Measurements from ENCODE around the gene ERVH48-1.
"Not testable (repeated sequence)": the region's sequence is repeated elsewhere in the genome, so short reads cannot be mapped to it uniquely, and the experiment has no call there.

ERVH48-1 gene

DNA sequence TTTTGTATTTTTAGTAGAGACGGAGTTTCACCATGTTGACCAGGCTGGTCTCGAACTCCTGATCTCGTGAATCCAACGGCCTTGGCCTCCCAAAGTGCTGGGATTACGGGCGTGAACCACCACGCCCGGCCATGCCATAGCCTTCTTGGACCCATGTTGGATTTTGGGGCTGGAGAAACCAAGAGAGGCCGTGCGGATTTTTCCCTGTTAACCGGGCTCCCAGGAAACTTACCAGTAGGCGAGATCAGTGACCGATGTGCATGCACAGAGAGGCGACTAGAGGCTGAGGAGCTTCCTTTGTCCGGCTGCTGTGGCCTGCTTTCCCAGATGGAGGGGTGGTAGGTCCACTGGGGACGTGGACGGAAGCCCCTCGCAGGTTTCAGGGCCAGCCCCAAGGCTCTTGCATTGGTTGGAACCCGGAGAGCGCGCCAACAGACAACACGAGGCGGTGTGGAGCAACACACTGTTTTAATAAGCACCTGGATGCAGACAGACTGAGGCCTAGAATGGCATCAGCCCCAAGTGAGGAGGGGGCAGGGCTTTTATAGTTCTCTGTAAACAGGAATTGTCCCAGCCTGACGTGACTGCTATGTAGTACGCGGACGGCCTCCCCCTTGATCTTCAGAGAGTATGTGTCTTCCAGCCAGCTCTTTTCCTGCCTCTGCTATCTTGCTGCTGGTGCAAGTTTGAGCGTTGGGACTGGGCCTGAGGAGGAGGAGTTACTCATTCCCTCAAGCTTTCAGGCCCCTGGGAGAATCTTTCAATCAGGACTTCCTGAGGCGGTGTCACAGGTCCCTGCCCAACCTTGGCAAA lies at the start of gene ERVH48-1:
TSS of gene ERVH48-1 (minus strand) at position 517 of the 813 bp plus-strand sequence. CDS start 6,624 bp downstream, outside the sequence.
- DNase-seq = no peak

DNA sequence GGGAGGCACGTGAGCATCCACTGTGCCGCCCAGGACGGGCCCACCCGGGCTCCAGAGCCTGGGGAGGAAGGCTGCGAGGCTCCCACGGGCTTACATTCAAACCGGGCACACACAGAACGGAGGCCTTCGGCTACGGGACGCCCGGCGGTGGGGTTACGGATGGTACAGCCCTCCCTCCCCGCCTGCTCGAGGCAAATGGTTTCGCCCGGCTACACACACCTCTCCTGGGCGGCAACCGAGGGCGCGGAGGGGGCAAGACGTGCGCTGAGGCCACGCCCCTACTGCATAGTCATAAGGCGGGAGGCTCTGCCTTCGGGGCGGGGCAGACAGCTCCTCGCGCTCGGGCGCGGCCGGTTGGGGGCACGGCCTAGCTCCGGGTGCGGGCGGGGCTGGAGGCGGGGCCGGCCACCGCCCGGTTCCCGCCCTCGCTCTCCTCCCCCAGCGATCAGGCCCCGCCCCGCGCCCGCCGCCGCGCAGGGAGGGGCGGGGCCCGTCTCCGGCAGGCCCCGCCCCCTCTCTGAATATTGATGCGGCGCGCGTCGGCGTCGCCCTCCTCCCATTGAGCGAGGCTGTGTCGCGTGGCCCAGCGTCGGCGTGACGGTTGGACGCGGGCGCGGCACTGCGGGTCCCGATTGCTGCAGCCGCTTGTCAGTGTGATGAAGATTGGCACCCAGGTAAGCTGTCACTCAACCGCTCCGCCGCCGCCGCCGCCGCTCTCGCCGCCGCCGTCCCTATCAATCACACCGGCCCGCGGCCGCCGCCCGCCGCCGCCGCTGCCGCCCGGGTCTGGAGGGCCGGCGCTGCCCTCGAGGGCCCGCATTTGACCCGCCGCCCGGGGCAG lies 48.8 kb upstream of the ERVH48-1 start, which contains the start of gene PKNOX1:
TSS of gene PKNOX1 (plus strand) at position 572 of the 841 bp plus-strand sequence. CDS start 29,820 bp downstream, outside the sequence.
- DNase-seq = peak; percentile 99

DNA sequence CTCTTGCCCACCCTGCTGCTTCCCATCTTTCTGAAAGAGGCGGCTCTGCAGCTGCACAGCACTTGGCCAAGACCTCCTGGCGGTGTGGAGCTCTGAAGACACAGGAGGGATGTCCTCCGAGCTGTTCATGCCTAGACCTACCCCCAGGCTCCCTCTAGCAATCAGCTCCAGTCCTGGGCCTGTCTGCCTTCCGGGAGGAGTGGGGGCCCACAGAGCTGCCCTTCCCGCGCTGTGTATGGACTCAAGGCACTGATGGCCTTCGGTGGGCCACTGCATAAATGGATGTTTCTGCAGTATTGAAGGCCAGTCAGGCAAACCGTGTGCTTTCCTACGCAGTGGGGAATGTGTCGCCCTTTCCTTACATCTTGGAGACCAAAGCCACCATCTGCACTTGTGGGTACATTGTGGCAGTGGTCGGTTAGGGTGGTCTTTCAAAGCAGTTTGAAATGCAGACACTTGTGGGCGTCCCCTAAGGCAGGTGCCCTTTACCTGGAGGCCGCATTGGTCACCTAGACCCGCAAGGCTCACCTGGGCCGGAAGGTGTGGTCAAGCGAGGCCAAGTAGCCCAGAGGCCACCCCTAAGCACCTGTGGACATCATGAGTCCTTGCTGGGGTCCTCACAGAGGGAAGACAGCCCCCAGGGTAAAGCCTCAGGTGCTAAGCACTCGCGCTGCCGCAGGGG lies 48.0 kb upstream of the ERVH48-1 start:
- DNase-seq = no peak

DNA sequence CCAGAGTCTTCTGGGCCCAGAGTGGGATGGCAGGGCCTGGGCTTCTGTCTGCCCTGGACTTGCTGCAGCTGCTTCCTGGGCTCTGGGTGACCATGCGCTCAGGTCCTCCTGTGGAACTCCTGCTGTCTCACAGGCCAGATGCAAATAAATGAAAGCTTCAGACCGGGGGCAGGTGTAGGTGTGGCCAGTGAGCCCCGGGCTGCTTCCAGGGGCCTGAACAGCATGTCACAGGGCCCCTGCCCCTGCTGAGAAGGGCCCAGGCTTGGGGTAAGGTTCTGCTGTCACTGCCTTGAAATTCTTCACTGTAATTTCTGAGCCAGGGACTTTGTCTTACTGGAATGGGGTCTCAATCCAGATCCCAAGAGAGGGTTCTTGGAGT lies 46.5 kb upstream of the ERVH48-1 start:
- DNase-seq = no peak

DNA sequence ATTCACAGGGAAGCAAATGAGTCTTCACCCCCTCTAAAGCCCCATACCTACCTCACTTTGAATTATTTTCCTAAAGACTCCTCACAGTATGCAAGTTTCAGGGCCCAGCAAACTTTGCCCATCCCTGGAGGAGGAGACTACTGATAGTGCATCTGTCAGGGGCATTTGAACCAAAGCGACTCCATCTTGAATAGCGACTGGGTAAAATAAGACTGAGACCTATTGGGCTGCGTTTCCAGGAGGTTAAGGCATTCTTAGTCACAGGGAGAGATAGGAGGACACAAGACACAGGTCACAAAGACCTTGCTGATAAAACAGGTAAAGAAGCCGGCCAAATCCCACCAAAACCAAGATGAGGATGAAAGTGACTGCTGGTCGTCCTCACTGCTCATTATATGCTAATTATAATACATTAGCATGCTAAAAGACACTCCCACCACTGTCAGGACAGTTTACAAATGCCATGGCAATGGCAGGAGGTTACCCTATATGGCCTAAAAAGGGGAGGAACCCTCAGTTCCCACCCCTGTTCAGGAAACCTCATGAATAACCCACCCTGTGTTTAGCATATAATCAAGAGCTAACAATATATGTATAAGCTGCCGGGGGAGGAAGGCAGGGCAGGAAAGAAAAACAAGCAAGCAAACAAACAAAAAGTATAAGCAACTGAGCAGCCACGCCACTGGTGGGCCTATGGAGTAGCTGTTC lies 45.7 kb upstream of the ERVH48-1 start:
- DNase-seq = no peak

DNA sequence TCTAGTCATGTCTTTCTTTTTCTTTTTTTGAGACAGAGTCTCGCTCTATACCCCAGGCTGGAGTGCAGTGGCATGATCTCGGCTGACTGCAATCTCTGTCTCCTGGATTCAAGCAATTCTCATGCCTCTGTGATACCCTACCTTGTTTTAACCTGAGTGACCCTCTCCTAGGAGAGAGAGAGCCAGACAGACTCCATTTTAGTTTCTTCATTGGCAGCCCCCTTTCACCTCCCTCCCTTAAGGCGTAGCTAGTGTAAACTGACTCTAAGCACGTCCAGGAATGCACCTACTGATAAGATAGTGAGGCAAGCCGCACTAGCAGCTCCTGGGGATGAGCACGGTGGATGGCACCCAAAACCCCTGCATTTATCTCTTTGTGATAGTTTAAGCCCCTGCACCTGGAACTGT lies 43.8 kb upstream of the ERVH48-1 start:
- no peak for DNase-seq

DNA sequence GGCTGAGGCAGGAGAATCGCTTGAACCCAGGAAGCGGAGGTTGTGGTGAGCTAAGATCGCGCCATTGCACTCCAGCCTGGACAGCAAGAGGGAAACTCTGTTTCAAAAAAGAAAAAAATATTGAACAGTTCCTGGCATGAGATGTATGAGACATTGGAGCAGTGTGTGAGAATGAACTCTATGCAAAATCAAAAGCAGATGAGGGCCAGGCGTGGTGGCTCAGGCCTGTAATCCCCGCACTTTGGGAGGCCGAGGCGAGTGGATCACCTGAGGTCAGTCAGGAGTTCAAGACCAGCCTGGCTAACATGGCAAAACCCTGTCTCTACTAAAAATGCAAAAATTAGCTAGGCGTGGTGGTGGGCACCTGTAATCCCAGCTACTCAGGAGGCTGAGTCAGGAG lies 42.2 kb upstream of the ERVH48-1 start:
- not testable (repeated sequence) for DNase-seq

DNA sequence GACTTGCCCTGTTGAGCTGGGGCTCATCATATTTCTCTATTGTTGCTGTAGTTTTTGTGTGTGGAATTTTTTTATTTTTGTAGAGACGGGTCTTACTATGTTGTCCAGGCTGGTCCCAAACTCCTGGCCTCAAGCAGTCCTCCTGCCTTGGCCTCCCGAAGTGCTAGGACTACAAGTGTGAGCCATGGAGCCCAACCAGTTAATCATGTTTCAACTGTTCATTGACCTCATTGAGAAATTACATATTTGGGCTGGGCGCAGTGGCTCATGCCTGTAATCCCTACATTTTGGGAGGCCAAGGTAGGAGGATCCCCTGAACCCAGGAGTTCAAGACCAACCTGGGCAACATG lies 39.8 kb upstream of the ERVH48-1 start:
- no peak for DNase-seq

DNA sequence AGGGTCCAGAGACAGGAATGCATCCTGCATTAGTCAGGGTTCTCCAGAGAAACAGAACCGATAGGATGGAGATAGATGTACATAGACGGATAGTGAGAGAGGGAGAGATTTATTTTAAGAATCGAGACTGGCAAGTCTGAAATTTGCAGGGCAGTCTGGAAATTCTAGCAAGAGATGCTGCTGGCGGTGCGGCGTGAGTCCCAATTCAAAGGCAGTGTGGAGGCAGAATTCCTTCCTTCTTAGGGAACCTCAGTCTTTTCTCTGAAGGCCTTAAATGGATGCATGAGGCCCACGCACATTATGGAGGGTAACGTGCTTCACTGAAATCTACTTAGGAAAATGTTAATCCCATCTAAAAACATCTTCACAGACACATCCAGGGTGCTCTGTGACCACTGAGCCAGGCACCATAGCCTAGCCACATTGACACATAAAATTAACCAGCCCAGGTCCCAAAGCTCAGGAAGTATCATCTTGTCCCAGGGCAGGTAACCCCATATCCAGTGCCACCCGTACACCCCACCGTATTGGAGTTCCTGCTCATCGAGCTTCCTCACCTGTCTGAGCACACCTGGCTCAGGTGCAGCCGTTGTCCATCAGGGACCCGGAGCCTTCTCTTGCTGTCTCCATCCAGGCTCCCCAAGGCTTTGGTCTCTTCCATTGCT lies 39.2 kb upstream of the ERVH48-1 start:
- DNase-seq = no peak

DNA sequence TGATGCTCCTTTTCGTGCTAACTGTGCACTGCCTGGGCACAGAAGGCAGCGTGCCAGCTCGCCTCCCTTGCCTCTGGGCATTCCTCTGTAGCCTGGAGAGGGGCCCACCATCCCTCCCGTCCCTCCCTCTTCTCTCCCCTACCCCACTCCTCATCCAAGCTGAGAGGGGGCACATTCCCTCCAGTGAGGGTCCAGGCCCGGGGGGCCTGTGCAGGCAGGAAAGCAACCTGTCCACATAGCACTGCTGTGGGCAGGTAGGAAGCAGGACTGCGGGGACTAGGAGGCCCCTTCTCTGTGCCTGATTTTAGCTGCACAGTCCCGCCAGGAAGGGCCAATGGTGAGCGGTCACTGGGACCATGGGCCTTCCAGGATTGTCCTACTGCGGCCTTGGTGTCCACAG lies 38.7 kb upstream of the ERVH48-1 start:
- DNase-seq = no peak

DNA sequence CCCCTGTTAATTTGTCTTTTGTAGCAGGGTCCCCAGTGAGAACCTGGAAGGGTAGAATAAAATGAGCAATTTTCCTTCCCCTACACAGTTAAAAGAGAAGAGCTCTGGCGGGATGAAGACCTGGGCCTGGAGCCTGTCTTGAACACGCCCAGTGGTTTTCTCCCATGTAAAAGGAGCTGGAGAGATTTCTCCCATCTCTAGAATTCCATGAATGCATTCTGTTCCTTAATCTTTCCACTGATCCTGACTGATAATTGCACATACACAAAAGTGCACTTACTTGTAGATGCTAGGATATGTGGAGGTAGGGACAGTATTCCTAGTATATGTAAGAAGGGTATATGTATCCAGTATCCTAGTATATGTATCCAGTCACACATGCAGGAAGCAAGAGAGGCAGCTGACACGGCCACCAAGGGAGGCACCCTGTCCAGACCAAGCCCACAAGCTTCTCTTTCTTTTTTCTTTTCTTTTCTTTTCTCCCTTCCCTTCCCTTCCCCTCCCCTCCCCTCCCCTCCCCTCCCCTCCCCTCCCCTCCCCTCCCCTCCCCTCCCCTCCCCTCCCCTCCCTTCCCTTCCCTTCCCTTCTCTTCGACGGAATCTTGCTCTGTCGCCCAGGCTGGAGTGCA lies 37.1 kb upstream of the ERVH48-1 start:
- no peak for DNase-seq

DNA sequence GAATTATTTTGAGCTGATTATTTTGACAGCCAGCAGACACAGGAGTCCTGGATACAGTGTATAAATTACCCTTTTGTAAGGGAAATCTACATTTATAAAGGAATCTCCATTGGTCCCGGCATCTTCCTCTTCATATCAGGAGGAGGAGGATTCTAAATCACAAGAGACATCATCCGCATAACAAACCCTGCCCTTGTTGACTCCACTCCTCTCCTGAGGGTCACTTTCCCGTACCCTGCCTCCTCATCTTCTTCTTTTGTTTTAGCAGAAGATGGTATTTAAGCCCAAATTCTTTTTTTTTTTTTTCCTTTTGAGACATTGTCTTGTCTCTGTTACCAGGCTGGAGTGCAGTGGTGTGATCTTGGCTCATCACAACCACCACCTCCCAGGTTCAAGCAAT lies 34.3 kb upstream of the ERVH48-1 start:
- no peak for DNase-seq

DNA sequence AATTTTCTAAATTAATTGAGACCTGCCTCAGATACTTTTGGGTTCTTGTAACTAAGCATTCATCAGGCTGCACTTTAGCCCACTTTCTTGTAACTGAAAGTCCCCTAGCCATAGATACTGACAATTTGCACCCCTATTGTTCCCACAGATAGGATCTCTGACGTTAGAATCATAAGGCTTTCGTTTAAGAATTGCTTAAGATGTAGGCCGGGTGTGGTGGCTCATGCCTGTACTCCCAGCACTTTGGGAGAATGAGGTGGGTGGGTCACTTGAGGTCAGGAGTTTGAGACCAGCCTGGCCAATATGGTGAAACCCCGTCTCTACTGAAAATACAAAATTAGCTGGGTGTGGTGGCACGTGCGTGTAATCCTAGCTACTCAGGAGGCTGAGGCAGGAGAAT lies 32.7 kb upstream of the ERVH48-1 start:
- DNase-seq = not testable (repeated sequence)

DNA sequence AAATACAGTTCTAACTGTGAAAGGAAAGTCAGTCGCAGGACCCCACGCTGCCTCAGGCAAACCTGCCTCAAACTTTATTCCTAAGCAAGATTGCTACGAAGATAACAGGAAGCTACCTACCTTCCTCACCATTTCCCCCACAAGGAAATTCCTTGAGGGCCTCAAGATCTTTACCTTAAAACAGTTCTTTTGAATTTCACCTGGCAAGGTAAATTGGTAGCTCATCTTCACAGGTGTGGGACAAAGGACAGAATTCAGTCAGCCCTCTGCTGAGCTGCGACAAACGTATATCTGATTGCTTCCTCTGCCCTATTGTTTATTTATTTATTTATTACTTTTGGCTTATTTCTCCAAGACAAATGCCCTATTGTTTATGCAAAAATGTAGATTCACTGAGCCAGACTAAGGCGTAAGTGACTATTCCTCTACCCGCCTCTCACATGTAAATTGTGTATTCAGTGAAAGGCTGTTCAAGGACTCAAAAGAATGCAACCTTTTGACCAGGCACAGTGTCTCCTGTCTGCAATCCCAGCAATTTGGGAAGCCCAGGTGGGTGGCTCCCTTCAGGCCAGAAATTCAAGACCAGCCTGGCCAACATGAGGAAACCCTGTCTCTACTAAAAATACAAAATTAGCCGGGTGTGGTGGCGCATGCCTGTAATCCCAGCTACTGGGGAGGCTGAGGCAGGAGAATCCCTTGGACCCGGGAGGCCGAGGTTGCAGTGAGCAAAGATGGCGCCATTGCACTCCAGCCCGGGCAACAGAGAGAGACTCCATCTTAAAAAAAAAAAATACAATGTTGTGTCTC lies 31.6 kb upstream of the ERVH48-1 start:
- DNase-seq = no peak

DNA sequence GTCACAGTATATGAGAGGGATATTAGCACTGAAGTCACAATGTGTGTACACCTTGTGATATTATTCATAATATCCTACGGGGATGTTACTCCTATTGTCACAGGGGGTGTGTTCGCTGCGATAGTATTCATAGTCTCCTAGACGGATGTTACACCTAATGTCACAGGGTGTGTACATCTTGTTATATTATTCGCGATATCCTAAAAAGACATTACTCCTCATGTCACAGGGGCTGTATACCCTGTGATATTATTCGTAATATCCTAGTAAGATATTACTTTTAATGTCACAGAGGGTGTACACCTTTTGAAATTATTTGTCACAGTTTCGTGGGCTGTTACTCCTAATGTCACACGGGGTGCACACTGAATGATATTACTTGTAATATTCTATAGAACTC lies 25.8 kb upstream of the ERVH48-1 start:
- DNase-seq = not testable (repeated sequence)

DNA sequence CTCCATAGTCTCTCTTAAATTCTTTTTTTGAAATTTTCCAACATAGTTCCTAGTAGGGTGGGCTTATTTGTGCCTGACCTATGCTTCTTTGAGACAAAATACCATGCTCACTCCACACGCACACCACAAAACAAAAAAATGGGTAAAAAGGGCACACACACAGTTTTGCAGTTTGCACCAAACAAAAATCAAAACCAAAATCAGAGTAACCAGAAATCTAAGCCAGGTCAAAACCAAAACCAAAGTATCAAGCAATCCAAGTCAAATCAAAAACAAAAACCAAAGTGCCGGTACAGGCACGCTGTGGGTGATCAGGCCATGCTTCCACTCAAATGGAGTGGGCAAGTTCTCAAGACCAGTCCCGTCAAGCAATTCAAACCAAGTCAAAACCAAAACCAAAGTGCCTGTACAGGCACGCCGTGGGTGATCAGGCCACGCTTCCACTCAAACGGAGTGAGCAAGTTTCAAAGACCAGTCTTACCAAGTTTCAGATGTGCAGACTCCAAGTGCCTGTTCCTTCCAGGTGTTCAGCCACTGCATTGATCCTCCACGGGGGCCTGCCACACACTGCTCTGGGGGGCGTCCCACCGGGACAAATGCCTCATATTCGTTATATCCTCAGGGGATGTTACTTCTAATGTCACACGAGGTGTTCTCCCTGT lies 23.8 kb upstream of the ERVH48-1 start:
- not testable (repeated sequence) for DNase-seq

DNA sequence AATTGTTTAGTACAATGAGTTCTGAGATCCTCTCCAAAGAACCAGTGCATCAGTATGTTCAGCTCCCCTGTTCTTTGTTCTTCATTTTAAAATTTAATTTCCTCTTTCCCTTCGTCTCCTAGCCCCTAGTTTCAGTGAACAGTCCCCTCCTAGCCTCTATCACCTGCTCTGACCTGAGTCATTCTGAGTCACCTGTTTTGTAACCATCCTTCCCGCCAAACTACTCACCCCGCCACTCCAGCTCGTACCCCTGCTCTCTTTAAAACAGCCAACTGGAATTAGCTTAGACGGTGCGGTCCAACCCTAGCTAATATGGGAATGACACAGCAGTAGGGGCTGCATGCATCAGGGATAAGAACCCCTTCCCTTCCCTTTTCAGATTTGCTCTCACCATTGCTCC lies 16.8 kb upstream of the ERVH48-1 start:
- DNase-seq = no peak

DNA sequence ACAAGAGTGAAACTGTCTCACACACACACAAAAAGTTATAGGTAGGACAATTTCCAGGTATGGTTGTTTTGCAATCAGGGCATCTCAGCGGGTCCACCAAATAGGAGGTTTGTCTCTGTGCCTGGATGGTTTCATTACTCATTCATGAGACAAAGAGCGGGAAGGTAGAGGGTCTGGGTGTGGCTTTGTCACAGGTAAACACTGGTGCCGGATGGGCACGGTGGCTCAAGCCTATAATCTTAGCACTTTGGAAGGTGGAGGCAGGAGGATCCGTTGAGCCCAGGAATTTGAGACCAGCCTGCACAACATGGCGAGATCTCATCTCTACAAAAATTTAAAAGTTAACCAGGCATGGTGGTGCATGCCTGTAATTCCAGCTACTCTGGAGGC lies 16.3 kb upstream of the ERVH48-1 start:
- DNase-seq = no peak

DNA sequence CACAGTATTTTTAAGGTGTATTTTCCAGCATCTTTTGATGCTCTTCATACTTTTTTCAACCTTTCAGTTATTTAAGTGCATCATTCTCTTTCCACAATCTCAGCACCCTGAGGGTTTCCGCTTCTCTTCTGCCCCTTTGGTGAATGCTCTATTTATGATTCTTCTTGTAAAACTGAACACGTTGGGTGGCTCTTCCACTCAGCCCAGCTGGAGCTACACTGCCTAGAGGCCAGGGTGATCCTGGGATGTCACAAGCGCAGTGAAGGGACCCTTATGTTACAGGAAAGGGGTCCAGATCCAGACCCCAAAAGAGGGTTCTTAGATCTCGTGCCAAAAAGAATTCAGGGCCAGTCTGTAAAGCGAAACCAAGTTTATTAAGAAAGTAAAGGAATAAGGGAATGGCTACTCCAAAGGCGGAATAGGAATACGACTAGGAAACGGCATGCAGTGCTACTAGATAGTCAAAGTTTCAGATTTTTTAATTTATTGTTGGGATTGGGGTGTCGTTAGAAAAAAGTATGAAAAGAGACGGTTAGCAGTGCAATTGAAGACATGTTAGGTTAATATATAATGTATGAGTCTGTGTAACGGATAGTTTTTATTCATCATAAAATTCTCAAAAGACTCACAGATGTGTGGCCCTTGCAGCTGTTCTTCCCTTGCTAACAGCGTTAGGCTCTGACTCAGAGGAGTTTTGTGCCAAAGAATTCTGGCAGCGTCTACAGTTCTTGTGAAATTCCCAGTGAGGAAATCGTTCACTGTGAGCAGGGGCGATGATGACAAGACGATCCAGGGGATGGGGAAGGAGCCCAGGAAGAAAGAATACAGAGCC lies 14.4 kb upstream of the ERVH48-1 start:
- DNase-seq = no peak
